ENCODE measurements around the gene SVIL. TPM values are rescaled to one million over a fixed set of nuclear protein-coding genes. Genes with fewer than 3 reads are reported as not detected.

SVIL gene
- polyA plus RNA-seq, 1 experiment, result 47.9 TPM

DNA sequence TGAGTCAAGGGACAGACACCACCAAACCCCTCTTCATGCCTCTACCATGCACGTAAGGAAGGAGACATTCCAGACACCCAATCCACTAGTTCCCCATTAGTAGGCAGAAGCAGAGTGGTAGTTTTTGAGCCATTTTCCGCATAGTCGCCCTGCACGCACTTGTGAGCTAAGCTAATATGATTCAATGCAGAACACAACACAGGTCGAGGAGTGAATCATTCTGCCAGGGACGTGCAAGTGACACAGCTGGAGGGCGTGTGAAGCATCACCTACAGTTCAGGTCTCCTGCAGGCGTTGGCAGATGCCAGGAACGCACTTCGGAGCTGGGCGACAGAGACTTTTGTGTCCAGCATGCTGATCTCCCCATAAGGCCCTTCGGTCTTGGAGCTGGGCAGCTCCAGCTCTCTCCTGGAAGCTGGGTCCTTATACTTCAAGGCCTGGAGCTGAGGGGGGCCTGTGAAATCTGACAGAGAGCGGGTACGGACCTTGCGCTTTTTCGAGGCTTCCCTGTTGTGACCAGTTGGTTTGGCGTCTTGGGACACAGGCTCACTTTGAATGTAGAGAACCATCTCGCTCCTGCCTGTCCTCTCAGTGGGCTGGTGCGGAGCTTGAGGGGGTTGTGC, 102.4 kb downstream of the SVIL start:
- POLR2A ChIA-PET, result no interaction called here
- CTCF ChIA-PET, result no interaction called here
- DNase-seq (ENCODE audit: low read depth, low spot score), result no peak
- H3K27ac ChIP-seq (ENCODE audit: low read depth, low read length), result no peak overlapping the region
- H3K9me3 ChIP-seq (ENCODE audit: control insufficient read depth, insufficient read depth, low read length), result no peaks in the 10 kb centered on the region
- no peak overlapping the region for H3K4me3 ChIP-seq (ENCODE audit: low read depth, low read length)
- TF ChIP-seq, protein P1, sequence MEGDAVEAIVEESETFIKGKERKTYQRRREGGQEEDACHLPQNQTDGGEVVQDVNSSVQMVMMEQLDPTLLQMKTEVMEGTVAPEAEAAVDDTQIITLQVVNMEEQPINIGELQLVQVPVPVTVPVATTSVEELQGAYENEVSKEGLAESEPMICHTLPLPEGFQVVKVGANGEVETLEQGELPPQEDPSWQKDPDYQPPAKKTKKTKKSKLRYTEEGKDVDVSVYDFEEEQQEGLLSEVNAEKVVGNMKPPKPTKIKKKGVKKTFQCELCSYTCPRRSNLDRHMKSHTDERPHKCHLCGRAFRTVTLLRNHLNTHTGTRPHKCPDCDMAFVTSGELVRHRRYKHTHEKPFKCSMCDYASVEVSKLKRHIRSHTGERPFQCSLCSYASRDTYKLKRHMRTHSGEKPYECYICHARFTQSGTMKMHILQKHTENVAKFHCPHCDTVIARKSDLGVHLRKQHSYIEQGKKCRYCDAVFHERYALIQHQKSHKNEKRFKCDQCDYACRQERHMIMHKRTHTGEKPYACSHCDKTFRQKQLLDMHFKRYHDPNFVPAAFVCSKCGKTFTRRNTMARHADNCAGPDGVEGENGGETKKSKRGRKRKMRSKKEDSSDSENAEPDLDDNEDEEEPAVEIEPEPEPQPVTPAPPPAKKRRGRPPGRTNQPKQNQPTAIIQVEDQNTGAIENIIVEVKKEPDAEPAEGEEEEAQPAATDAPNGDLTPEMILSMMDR (IDR thresholded peaks at IDR 0.05; ENCODE audit: low read depth, low read length), result no peak
- no peaks in the 10 kb centered on the region for H3K27me3 ChIP-seq (ENCODE audit: control insufficient read depth, insufficient read depth, low read length)

DNA sequence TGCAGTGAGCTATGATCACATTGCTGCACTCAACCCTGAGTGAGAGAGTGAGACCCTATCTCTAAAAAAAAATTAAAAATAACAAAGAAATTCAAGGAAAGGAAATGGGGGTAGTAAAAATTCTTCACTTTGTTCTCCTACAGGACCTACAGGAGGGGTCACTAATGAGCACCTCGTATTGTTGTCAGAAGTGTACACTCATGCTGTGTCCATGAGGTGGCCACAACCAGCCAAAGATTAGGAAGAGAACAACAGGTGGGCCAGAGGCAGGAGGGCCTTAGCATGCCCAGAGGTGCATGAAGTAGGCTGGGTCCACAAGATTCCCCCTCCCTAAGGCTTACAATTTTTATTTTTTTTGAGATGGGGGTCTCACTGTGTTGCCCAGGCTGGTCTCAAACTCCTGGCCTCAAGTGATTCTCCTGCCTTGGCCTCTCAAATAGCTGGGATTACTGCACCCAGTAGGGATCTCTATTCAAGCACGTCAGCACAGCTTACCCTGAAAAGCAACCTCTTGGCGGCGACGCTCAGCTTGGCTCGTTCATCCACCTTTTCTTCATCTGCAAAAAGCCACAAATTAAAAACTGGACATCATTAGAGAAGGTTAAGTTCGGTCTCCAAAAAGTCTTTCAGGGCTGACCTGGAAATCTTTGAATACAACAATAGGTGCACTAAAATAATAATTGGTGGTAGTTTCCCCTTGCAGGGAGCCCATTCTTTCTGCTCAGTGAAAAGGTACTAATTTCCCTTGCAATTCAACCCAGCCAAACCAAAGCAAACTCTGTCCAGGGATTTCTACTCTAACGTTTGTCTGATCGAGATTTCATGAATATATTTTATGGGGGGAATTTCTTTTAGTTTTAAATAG, 104.4 kb downstream of the SVIL start:
- POLR2A ChIA-PET, result no interaction called here
- CTCF ChIA-PET, result no interaction called here
- no peak for DNase-seq (ENCODE audit: low read depth, low spot score)
- TF ChIP-seq, protein P1 (IDR thresholded peaks at IDR 0.05; ENCODE audit: low read depth, low read length), result no peak
- no peaks in the 10 kb centered on the region for H3K9me3 ChIP-seq (ENCODE audit: control insufficient read depth, insufficient read depth, low read length)
- H3K27ac ChIP-seq (ENCODE audit: low read depth, low read length), result no peak overlapping the region
- no peaks in the 10 kb centered on the region for H3K27me3 ChIP-seq (ENCODE audit: control insufficient read depth, insufficient read depth, low read length)
- H3K4me3 ChIP-seq (ENCODE audit: low read depth, low read length), result no peak overlapping the region

DNA sequence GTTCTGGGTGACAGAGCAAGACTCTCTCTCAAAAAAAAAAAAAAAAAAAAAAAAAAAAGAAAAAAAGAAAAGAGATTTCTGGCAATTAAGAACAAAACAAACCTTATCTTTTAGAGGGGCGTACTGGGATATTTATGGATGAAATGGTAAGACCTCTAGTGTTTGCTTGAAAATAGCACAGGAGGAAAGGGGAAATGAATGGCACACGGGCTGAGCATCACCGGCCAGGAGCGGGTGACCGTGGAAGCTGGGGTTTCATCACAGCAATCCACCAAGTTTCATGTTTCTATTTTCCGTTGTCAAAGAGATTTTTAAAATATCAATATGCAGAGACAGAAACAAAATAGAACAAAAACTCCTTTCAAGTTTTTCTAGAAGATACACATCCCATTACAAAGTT, 105.6 kb downstream of the SVIL start:
- no peak overlapping the region for H3K4me3 ChIP-seq (ENCODE audit: low read depth, low read length)
- ChIA-PET POLR2A (no interaction called here), CTCF (interaction anchor here (0.6 kb wide), 1 partner anchor 105 kb away, joined by 3 read pairs; no protein-coding TSS in a partner anchor)
- no peak overlapping the region for H3K27ac ChIP-seq (ENCODE audit: low read depth, low read length)
- TF ChIP-seq, protein P1 (IDR thresholded peaks at IDR 0.05; ENCODE audit: low read depth, low read length), result no peak
- H3K27me3 ChIP-seq (ENCODE audit: control insufficient read depth, insufficient read depth, low read length), result no peaks in the 10 kb centered on the region
- H3K9me3 ChIP-seq (ENCODE audit: control insufficient read depth, insufficient read depth, low read length), result no peaks in the 10 kb centered on the region
- DNase-seq (ENCODE audit: low read depth, low spot score), result no peak

DNA sequence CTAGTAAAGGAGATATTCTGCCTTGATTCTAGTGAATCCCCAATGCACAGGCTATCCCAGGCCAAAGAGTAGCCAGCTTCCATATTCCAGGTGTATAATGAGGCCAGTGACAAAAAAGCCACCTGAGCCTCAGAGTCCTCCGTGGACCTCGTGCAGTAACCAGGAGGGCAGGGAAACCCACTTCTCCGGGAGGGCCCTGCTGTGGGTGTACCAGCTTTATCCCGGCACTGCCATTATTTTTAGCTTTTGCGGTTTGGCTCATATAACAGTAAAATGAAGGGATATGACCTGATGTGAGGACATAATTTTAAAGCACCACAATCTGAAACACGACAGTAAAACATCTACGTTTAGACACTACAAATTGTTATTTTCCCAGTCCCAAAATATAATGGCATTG, 109.0 kb downstream of the SVIL start:
- Histone ChIP-seq H3K4me3 (ENCODE audit: low read depth, low read length) (no peak overlapping the region), H3K9me3 (ENCODE audit: control insufficient read depth, insufficient read depth, low read length) (no peaks in the 10 kb centered on the region), H3K27me3 (ENCODE audit: control insufficient read depth, insufficient read depth, low read length) (no peaks in the 10 kb centered on the region), H3K27ac (ENCODE audit: low read depth, low read length) (no peak overlapping the region)
- TF ChIP-seq, protein P1 (IDR thresholded peaks at IDR 0.05; ENCODE audit: low read depth, low read length), result no peak
- no peak for DNase-seq (ENCODE audit: low read depth, low spot score)
- POLR2A ChIA-PET, result no interaction called here
- CTCF ChIA-PET, result interaction anchor here (0.9 to 7.5 kb wide), 3 partner anchors 10 to 30 kb away, joined by 3 to 41 read pairs (median 8); no protein-coding TSS in a partner anchor

DNA sequence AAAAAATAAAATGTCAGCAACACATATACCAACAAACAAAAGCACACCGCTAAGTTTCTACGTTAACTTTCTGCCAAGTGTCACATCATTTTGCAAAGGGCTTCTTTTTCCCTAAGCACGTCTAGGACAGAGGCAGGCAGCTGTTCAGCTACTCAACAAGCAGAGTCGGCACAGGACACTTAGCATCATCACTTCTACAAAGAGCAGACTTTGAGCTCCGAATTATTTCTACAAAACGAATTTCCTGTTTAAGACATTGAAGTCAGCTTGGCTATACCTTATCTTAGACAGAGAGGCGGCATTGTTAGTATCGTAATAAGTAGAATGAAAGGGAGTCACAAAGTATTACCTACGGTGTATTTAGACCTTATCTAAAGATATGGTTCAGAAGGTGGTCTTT, 110.1 kb downstream of the SVIL start:
- TF ChIP-seq, protein P1 (IDR thresholded peaks at IDR 0.05; ENCODE audit: low read depth, low read length), result no peak
- no peaks in the 10 kb centered on the region for H3K27me3 ChIP-seq (ENCODE audit: control insufficient read depth, insufficient read depth, low read length)
- ChIA-PET POLR2A (no interaction called here), CTCF (interaction anchor here (0.6 to 7.5 kb wide), 5 partner anchors 10 to 138 kb away, joined by 3 to 41 read pairs (median 8); no protein-coding TSS in a partner anchor)
- H3K4me3 ChIP-seq (ENCODE audit: low read depth, low read length), result no peak overlapping the region
- no peak overlapping the region for H3K27ac ChIP-seq (ENCODE audit: low read depth, low read length)
- no peak for DNase-seq (ENCODE audit: low read depth, low spot score)
- no peaks in the 10 kb centered on the region for H3K9me3 ChIP-seq (ENCODE audit: control insufficient read depth, insufficient read depth, low read length)

Measured in AG04450 (cell line).